Stimulated activated CD8-positive, alpha-beta memory T cell treated with anti-CD3 and anti-CD28 coated beads, Interleukin-12 subunit alpha, Interleukin-12 subunit beta, amount 100 ng/mL, for 24 hours (primary cell): ENCODE data around the gene CYS1.
"Not testable (repeated sequence)": the region's sequence is repeated elsewhere in the genome, so short reads cannot be mapped to it uniquely, and the experiment has no call there.

Experiments used
- DNase-seq: peaks from one replicate; pipeline ENCODE4 v3.0.0-alpha.2; 2020; ENCODE audit errors: extremely low read depth

The CYS1 gene

GRCh38 chr2:10079870-10080535 is at the start of gene CYS1:
TSS of gene CYS1 (minus strand) at chr2:10080411. CDS start at chr2:10080223, 188 bp downstream.
- DNase-seq: no peak

- no peak for DNase-seq
Measured at GRCh38 chr2:10129490-10129889, 49.3 kb upstream of the CYS1 start.

GRCh38 chr2:10128420-10128819 is 48.2 kb upstream of the CYS1 start:
- no peak for DNase-seq

- no peak for DNase-seq
Measured at GRCh38 chr2:10126632-10127026, 46.4 kb upstream of the CYS1 start.

- no peak for DNase-seq
Measured at GRCh38 chr2:10125842-10126631, 45.8 kb upstream of the CYS1 start.

- no peak for DNase-seq
Measured at GRCh38 chr2:10124538-10125045, 44.4 kb upstream of the CYS1 start.

GRCh38 chr2:10123281-10123680 is 43.1 kb upstream of the CYS1 start:
- DNase-seq: no peak

- DNase-seq: peak; percentile 81
Measured at GRCh38 chr2:10122500-10123280, 42.5 kb upstream of the CYS1 start, which contains the start of gene RRM2. TSS of gene RRM2 (plus strand) at chr2:10122739. CDS start at chr2:10122799, 60 bp downstream.

- DNase-seq: no peak
Measured at GRCh38 chr2:10120877-10121574, 40.8 kb upstream of the CYS1 start.

GRCh38 chr2:10120158-10120876 is 40.1 kb upstream of the CYS1 start:
- peak; percentile 90 for DNase-seq

GRCh38 chr2:10119601-10120157 is 39.5 kb upstream of the CYS1 start:
- DNase-seq: no peak

GRCh38 chr2:10119027-10119325 is 38.8 kb upstream of the CYS1 start:
- no peak for DNase-seq

- DNase-seq: no peak
Measured at GRCh38 chr2:10109311-10109710, 29.1 kb upstream of the CYS1 start.

- not testable (repeated sequence) for DNase-seq
Measured at GRCh38 chr2:10104906-10105305, 24.7 kb upstream of the CYS1 start.

- no peak for DNase-seq
Measured at GRCh38 chr2:10103179-10103578, 23.0 kb upstream of the CYS1 start.

GRCh38 chr2:10101491-10101890 is 21.3 kb upstream of the CYS1 start:
- DNase-seq: no peak

GRCh38 chr2:10097352-10098148 is 17.3 kb upstream of the CYS1 start:
- no peak for DNase-seq

- no peak for DNase-seq
Measured at GRCh38 chr2:10096641-10097040, 16.4 kb upstream of the CYS1 start.

GRCh38 chr2:10095175-10095574 is 15.0 kb upstream of the CYS1 start:
- DNase-seq: no peak

- DNase-seq: no peak
Measured at GRCh38 chr2:10094271-10094814, 14.1 kb upstream of the CYS1 start.
